ENCODE results near the gene NHS. TPM values are rescaled to one million over a fixed set of nuclear protein-coding genes. Genes with fewer than 3 reads are reported as not detected.

The NHS gene
- total RNA-seq, result 1 to 10 TPM in 1 of 2 experiments, under 1 TPM in 1; 0.54 to 1.2 TPM

DNA sequence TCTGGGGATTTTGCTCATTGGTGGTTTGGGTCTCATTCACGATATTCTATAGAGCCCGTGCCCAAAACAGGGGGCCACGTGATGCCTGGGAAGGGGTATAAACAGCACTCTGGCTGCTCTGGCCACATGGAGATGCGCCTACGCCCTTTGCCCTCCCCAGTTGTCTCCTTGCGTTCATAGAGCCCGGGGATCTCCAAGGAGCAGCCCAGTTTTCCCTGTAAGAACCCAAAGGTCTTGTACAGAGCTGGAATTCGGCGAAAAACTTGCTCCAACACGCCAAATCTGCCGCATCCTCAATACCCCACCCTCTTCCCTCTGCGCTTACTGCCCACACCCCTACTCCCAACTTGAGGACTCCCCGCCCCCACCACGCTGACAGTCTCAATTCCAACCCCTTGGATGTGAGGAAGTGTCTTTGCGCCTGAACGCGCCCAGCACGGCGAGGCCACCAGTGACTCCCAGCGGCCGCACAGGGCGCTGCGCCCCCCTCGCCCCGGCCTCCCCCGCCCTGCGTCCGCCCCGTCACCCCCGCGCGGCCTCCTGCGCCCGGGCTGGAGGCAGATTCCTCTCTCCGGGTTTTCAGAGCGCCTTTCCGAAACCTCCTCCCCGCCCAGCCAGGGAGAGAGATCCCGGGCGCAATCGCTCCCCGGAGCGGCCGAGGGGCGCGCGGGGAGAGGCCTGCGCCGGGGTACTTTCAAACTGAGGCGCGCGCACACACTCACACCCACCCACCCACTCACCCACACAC, at the start of gene NHS:
TSS of gene NHS (plus strand) at position 582 of the 748 bp plus-strand sequence. CDS start 558 bp downstream, outside the sequence.
- no peaks in the 10 kb centered on the region for H3K36me3 Mint-ChIP-seq (ENCODE audit: low read depth)
- ChIA-PET CTCF (no interaction called here), POLR2A (no interaction called here)
- peaks cover 4% of the 10 kb centered on the region for H3K4me1 Mint-ChIP-seq
- H3K27me3 Mint-ChIP-seq, result peaks cover 34% of the 10 kb centered on the region
- no peak for DNase-seq
- H3K9me3 Mint-ChIP-seq, result no peaks in the 10 kb centered on the region
- H3K4me3 Mint-ChIP-seq, result no peak within 1 kb of the TSS
- peak within 1 kb of the TSS; percentile 69 for H3K27ac Mint-ChIP-seq

- H3K27me3 Mint-ChIP-seq, result no peaks in the 10 kb centered on the region
- H3K9me3 Mint-ChIP-seq, result no peaks in the 10 kb centered on the region
- no peaks in the 10 kb centered on the region for H3K36me3 Mint-ChIP-seq (ENCODE audit: low read depth)
- H3K4me3 Mint-ChIP-seq, result no peak overlapping the region
- POLR2A ChIA-PET, result no interaction called here
- no peak for DNase-seq
- no peaks in the 10 kb centered on the region for H3K4me1 Mint-ChIP-seq
- no peak overlapping the region for H3K27ac Mint-ChIP-seq
- CTCF ChIA-PET, result interaction anchor here (0.6 kb wide), 1 partner anchor 837 kb away, joined by 3 read pairs; no protein-coding TSS in a partner anchor
Measured at GRCh38 chrX:17328837-17329236, 46.2 kb upstream of the NHS start.

DNA sequence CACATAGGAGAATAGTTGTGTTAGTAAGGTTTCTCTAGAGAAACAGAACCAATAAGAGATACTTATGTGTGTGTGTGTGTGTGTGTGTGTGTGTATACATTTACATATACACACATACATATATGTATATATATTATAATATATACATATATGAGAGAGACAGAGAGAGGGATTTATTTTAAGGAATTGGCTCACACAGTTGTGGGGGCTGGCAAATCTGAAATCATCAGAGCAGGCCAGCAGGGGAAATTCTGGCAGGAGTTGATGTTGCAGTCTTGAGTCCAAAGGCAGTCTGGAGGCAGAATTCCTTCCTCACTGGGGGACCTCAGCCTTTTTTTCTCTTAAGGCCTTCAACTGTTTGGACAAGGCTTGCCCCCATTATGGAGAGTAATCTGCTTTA, 38.6 kb upstream of the NHS start:
- no peaks in the 10 kb centered on the region for H3K27me3 Mint-ChIP-seq
- H3K36me3 Mint-ChIP-seq (ENCODE audit: low read depth), result no peaks in the 10 kb centered on the region
- no peak overlapping the region for H3K4me3 Mint-ChIP-seq
- POLR2A ChIA-PET, result no interaction called here
- no peak for DNase-seq
- no peak overlapping the region for H3K27ac Mint-ChIP-seq
- CTCF ChIA-PET, result no interaction called here
- H3K4me1 Mint-ChIP-seq, result no peaks in the 10 kb centered on the region
- no peaks in the 10 kb centered on the region for H3K9me3 Mint-ChIP-seq

DNA sequence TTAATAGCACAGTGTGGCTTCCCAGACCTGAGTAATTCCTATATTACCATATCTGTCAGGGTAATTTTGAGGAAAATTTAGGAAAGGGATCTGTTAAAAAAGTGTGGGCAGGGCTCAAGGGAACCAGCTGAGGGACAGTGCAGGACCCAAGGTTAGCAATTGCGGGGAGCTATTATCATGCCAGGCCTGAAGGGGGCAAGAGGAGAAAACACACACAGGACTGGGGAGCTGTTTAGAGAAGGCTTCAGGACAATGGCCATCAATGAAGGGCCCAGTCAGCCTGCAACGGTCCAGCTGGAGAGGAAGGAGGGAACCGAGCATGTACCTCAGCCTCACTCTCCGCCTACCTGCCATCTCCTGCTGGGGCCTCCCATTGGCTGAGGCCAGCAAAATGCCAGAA, 19.0 kb upstream of the NHS start:
- Mint-ChIP-seq H3K27ac (no peak overlapping the region), H3K27me3 (no peaks in the 10 kb centered on the region), H3K4me1 (no peaks in the 10 kb centered on the region), H3K9me3 (no peaks in the 10 kb centered on the region), H3K4me3 (no peak overlapping the region), H3K36me3 (ENCODE audit: low read depth) (no peaks in the 10 kb centered on the region)
- ChIA-PET POLR2A (no interaction called here), CTCF (interaction anchor here (0.6 kb wide), 1 partner anchor 70 kb away, joined by 3 read pairs; no protein-coding TSS in a partner anchor)
- no peak for DNase-seq

GRCh38 chrX:17359500-17359899, 15.5 kb upstream of the NHS start:
- Mint-ChIP-seq H3K27ac (no peak overlapping the region), H3K4me3 (no peak overlapping the region), H3K4me1 (no peaks in the 10 kb centered on the region), H3K9me3 (no peaks in the 10 kb centered on the region), H3K27me3 (no peaks in the 10 kb centered on the region), H3K36me3 (ENCODE audit: low read depth) (no peaks in the 10 kb centered on the region)
- DNase-seq, result no peak
- ChIA-PET CTCF (no interaction called here), POLR2A (no interaction called here)

DNA sequence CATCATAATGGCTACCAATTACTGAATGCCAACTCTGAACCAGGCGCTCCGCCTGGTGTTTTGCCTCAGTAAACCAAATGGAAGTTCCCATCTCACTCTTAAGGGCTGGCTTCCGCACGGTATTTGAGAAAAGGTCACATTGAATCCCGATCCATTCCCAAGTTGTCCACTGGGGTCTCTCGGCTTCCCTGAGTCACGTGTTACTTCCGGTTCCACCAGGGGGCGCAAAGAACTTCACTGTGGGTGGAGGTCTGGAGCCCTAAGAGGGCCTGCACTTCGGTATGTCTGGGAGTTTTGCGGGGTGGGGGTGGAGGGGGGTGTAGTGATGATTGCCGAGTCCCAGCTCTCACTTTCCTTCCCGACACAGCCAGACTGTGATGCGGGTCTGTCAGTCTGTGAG, 13.4 kb upstream of the NHS start:
- Mint-ChIP-seq H3K27me3 (no peaks in the 10 kb centered on the region), H3K9me3 (no peaks in the 10 kb centered on the region), H3K27ac (no peak overlapping the region), H3K4me3 (no peak overlapping the region), H3K4me1 (no peaks in the 10 kb centered on the region), H3K36me3 (ENCODE audit: low read depth) (no peaks in the 10 kb centered on the region)
- ChIA-PET POLR2A (no interaction called here), CTCF (no interaction called here)
- no peak for DNase-seq

DNA sequence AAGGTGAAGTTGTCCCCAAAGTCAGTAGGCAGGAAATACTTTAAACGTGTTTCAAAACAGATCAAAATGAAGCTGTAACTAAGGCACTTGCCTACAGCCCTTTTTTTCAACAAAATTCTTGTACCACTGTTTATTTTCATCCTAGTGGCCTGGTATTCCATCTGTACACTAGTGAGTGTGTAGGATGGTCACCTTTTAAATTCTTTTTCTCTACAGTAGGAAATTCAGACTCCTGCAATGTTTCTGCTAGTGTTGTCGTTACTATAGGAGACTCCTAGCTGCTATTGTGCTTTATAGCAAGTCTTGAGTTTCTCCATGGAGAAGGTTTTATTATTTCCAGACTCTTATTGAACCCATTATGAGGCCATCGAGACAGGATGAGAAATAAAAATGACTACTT, 7.0 kb upstream of the NHS start:
- CTCF ChIA-PET, result no interaction called here
- Mint-ChIP-seq H3K27me3 (peaks cover 6% of the 10 kb centered on the region), H3K4me1 (no peaks in the 10 kb centered on the region), H3K36me3 (ENCODE audit: low read depth) (no peaks in the 10 kb centered on the region), H3K9me3 (no peaks in the 10 kb centered on the region), H3K4me3 (no peak overlapping the region), H3K27ac (no peak overlapping the region)
- DNase-seq, result no peak
- POLR2A ChIA-PET, result no interaction called here

GRCh38 chrX:17369309-17369708, 5.7 kb upstream of the NHS start:
- H3K9me3 Mint-ChIP-seq, result no peaks in the 10 kb centered on the region
- ChIA-PET POLR2A (no interaction called here), CTCF (interaction anchor here (1.2 kb wide), 1 partner anchor 17 kb away, joined by 3 read pairs; no protein-coding TSS in a partner anchor)
- no peak for DNase-seq
- no peak overlapping the region for H3K27ac Mint-ChIP-seq
- no peak overlapping the region for H3K4me3 Mint-ChIP-seq
- no peaks in the 10 kb centered on the region for H3K4me1 Mint-ChIP-seq
- H3K27me3 Mint-ChIP-seq, result peaks cover 11% of the 10 kb centered on the region
- no peaks in the 10 kb centered on the region for H3K36me3 Mint-ChIP-seq (ENCODE audit: low read depth)

DNA sequence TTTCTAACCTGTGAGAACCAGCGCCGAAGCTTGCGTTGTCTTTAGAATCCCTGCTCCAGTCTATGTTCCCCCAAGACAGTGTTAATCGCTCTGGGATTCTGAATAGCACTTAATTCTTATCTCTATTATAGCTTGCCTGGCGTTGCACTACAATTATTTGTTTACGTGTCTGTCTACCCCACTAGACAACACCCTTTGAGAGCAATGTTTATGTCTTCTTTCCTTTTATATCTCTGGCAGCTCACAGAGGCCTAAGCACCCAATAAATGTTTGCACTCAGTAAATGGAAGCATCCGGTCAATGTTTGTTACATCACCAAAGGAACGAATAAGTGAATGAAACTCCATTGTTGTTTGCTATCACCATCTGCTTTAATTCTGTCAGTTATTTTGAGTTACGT, 4.8 kb upstream of the NHS start:
- POLR2A ChIA-PET, result no interaction called here
- no peaks in the 10 kb centered on the region for H3K36me3 Mint-ChIP-seq (ENCODE audit: low read depth)
- H3K4me1 Mint-ChIP-seq, result no peaks in the 10 kb centered on the region
- no peak overlapping the region for H3K27ac Mint-ChIP-seq
- no peak for DNase-seq
- no peaks in the 10 kb centered on the region for H3K9me3 Mint-ChIP-seq
- H3K4me3 Mint-ChIP-seq, result no peak overlapping the region
- peaks cover 16% of the 10 kb centered on the region for H3K27me3 Mint-ChIP-seq
- CTCF ChIA-PET, result interaction anchor here (1.2 kb wide), 1 partner anchor 16 kb away, joined by 3 read pairs; no protein-coding TSS in a partner anchor

DNA sequence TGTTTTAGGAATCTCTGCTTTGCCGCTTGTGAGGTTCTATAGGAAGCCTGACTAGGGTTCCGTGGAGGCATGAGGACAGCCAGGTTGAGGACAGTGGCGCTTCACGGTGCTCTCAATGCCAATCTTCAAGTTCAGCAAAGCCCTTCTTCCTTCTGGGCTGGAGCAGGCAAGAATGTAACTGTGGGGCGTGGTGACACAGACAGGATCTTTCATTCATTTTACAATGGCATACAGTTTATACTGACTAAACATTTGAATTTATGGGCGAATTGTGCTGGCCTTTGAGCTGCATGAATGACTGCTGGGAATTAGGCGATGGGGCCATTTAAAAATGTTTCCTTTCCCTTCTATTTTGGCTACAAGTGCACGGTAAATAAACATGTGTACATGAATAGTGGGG, 2.9 kb upstream of the NHS start:
- H3K27me3 Mint-ChIP-seq, result peaks cover 22% of the 10 kb centered on the region
- DNase-seq, result no peak
- H3K27ac Mint-ChIP-seq, result no peak overlapping the region
- H3K4me3 Mint-ChIP-seq, result no peak overlapping the region
- H3K36me3 Mint-ChIP-seq (ENCODE audit: low read depth), result no peaks in the 10 kb centered on the region
- ChIA-PET POLR2A (no interaction called here), CTCF (no interaction called here)
- no peaks in the 10 kb centered on the region for H3K9me3 Mint-ChIP-seq
- no peaks in the 10 kb centered on the region for H3K4me1 Mint-ChIP-seq

DNA sequence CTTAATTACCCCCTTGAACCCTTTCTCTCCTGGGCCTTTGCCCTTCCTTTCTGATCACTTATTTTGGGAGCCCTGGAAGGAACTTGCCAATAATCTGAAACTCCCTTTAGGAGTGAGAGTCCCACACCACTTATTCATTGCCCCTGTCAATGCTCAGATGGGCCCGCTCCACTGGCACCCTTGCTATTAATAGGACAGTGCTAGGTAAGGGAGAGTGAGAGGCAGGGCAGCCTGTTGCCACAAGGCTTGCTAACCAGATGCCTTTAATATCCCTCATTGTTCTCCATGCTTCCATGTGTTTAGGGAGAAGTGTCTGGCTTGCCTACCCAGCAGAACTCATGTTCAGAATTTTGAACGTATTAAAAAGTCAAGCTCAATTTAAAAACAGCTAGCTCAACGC, 1.7 kb upstream of the NHS start:
- peaks cover 31% of the 10 kb centered on the region for H3K27me3 Mint-ChIP-seq
- ChIA-PET POLR2A (no interaction called here), CTCF (no interaction called here)
- DNase-seq, result no peak
- no peaks in the 10 kb centered on the region for H3K36me3 Mint-ChIP-seq (ENCODE audit: low read depth)
- H3K4me3 Mint-ChIP-seq, result no peak overlapping the region
- H3K4me1 Mint-ChIP-seq, result peaks cover 4% of the 10 kb centered on the region
- H3K27ac Mint-ChIP-seq, result no peak overlapping the region
- no peaks in the 10 kb centered on the region for H3K9me3 Mint-ChIP-seq

- Mint-ChIP-seq H3K36me3 (ENCODE audit: low read depth) (no peaks in the 10 kb centered on the region), H3K27me3 (peaks cover 35% of the 10 kb centered on the region), H3K4me1 (peaks cover 4% of the 10 kb centered on the region), H3K9me3 (no peaks in the 10 kb centered on the region), H3K4me3 (no peak overlapping the region), H3K27ac (no peak overlapping the region)
- CTCF ChIA-PET, result no interaction called here
- POLR2A ChIA-PET, result interaction anchor here (0.6 kb wide), 1 partner anchor 254 kb away, joined by 5 read pairs; no protein-coding TSS in a partner anchor
- DNase-seq, result no peak
Measured at GRCh38 chrX:17375367-17375636, 302 bp downstream of the NHS start.

DNA sequence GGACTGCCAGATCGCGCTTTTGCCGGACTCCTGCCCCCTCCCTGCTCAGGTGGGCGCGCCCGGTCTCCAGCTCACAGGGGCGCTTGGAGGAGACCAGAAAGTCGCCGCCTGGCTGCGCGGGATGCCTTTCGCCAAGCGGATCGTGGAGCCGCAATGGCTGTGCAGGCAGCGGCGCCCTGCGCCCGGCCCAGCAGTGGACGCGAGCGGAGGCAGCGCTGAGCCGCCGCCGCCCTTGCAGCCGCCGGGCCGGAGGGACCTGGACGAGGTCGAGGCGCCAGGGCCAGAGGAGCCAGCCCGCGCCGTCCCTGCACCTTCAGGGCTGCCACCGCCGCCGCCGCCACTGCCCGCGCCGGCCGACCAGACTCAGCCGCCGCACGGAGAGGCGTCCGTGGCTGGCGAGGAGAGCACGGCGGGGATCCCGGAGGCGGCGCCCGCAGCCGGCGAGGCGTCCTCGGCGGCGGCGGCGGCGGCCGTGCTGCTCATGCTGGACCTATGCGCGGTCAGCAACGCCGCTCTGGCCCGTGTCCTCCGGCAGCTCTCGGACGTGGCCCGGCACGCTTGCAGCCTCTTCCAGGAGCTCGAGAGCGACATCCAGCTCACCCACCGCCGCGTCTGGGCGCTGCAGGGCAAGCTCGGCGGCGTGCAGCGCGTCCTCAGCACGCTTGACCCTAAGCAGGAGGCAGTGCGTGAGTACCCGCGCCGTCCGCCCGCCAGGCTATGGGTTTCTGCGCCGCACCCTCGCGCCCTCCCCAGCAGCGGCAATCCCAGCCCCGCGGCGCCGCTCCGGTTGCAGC, 834 bp downstream of the NHS start:
- no peaks in the 10 kb centered on the region for H3K36me3 Mint-ChIP-seq (ENCODE audit: low read depth)
- ChIA-PET POLR2A (interaction anchor here (0.6 kb wide), 1 partner anchor 255 kb away, joined by 5 read pairs; no protein-coding TSS in a partner anchor), CTCF (no interaction called here)
- H3K27me3 Mint-ChIP-seq, result peaks cover 33% of the 10 kb centered on the region
- H3K4me3 Mint-ChIP-seq, result no peak overlapping the region
- no peak overlapping the region for H3K27ac Mint-ChIP-seq
- no peak for DNase-seq
- peaks cover 4% of the 10 kb centered on the region for H3K4me1 Mint-ChIP-seq
- no peaks in the 10 kb centered on the region for H3K9me3 Mint-ChIP-seq

Data from activated CD4-positive, alpha-beta T cell treated with anti-CD3 and anti-CD28 coated beads, Interleukin-2, amount 10 ng/mL, durations not matched to agents 7 days and 5 days (primary cell).